ENCODE data around the gene TRIP6. TPM values are rescaled to one million over a fixed set of nuclear protein-coding genes. Genes with fewer than 3 reads are reported as not detected.
A peak's percentile ranks its signal among the peaks of the same experiment; 100 is the strongest.

TRIP6 gene
- total RNA-seq, 1 donor from 2014 or later, result 38.7 TPM

DNA sequence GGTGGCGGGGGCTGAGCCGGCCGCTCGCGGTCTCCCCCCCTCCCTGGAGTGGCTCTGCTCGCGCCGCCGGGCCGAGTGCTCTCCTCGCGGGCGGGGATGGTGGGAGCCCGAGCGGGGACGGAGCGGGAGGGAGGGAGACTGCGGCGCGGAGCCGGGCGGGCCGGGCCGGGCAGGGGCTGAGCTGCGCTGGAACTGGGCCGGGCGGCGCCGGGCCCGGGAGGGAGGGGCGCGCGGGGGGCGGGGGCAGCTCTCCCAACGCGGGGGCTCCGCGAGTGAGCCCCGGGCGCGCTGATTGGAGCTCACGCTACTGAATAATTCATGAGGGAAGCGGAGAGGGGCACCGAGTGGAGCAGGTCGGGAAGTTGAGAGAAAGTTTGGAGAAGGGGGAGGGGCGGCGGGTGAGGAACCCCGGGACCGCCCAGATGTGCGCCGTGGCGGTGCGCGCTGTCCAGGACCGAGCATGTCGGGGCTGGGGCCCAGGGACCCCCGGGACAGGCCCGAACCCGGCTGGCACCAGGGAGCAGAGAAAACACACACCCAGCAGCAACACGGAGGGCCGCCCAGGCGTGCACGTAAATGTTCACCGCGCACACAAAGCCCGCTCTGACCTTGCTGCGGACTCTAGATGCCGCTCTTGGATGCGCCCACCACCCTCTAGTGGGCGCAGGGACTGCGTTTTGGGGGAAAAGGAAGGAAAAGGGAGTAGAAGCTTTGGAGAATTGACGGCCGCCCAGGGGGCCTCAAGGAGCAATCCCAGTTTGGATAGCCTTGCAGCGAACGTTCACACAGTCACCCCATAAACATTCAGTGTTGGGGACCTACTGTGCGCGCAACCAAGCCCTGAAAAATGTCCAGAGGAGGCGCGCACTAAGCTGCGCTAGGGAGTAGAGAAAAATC is 39.6 kb upstream of the TRIP6 start, which contains the start of gene EPHB4:
TSS of gene EPHB4 (minus strand) at position 194 of the 897 bp plus-strand sequence. CDS start 493 bp downstream, outside the sequence.
- Mint-ChIP-seq H3K4me3 (ENCODE audit: low read depth) (peak within 1 kb of the TSS; percentile 33), H3K9me3 (no peaks in the 10 kb centered on the region), H3K36me3 (ENCODE audit: low read depth) (no peaks in the 10 kb centered on the region), H3K27ac (no peak within 1 kb of the TSS), H3K27me3 (ENCODE audit: low read depth) (peaks cover 43% of the 10 kb centered on the region), H3K4me1 (ENCODE audit: low read depth) (peaks cover 7% of the 10 kb centered on the region)
- DNase-seq (ENCODE audit: low spot score), result no peak
- intact Hi-C loops (cut with micrococcal nuclease), result no loop called here

DNA sequence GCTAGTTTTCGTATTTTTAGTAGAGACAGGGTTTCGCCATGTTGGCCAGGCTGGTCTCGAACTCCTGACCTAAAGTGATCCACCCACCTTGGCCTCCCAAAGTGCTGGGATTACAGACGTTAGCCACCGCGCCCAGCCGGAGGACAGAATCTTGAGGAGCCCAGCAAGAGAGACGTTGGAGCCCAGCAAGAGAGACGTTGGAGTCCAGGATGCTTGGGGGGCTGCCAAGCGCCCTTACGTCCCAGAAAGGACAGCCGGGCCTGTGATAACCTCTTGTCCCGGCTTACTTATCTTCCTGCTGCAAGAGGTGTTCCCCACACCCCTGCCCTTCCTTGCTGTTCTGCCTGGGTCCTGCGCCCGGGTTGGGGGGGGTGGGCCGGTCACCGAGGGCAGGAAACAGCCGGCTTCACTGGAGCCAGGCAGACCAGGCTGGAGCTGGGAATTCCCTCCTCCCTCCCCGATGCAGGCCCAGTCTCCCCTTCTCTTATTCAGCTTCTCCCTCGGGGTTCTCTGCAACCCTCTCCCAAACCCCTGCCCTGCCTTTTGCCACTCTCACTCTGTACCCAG is 38.0 kb upstream of the TRIP6 start:
- DNase-seq (ENCODE audit: low spot score), result no peak
- intact Hi-C loops (cut with micrococcal nuclease), result no loop called here
- Mint-ChIP-seq H3K36me3 (ENCODE audit: low read depth) (no peaks in the 10 kb centered on the region), H3K27me3 (ENCODE audit: low read depth) (peaks cover 43% of the 10 kb centered on the region), H3K4me1 (ENCODE audit: low read depth) (peaks cover 7% of the 10 kb centered on the region), H3K9me3 (no peaks in the 10 kb centered on the region), H3K4me3 (ENCODE audit: low read depth) (no peak overlapping the region), H3K27ac (no peak overlapping the region)

DNA sequence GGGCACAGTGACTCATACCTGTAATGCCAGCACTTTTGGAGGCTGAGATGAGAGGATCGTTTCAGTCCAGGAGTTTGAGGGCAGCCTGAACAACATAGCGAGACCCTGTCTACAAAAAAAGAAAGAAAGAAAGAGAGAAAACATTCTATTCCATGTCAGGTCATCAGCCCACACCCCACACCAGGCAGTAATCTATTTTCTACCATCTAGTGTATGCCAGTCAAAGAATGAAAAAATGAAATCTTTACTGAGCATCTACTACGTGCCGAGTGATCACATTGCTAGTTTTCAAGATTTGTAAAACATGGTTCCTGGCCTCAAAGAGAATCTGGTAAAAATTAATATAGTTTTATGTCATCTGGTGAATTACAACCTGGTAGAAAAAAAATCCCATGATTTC is 36.8 kb upstream of the TRIP6 start:
- intact Hi-C loops (cut with micrococcal nuclease), result no loop called here
- Mint-ChIP-seq H3K4me3 (ENCODE audit: low read depth) (no peak overlapping the region), H3K4me1 (ENCODE audit: low read depth) (peaks cover 7% of the 10 kb centered on the region), H3K27me3 (ENCODE audit: low read depth) (peaks cover 41% of the 10 kb centered on the region), H3K9me3 (no peaks in the 10 kb centered on the region), H3K27ac (no peak overlapping the region), H3K36me3 (ENCODE audit: low read depth) (no peaks in the 10 kb centered on the region)
- DNase-seq (ENCODE audit: low spot score), result no peak

GRCh38 chr7:100832281-100832633 is 34.9 kb upstream of the TRIP6 start:
- no peak for DNase-seq (ENCODE audit: low spot score)
- no peak overlapping the region for H3K4me3 Mint-ChIP-seq (ENCODE audit: low read depth)
- peaks cover 28% of the 10 kb centered on the region for H3K27me3 Mint-ChIP-seq (ENCODE audit: low read depth)
- peaks cover 12% of the 10 kb centered on the region for H3K4me1 Mint-ChIP-seq (ENCODE audit: low read depth)
- intact Hi-C loops (cut with micrococcal nuclease), result no loop called here
- no peaks in the 10 kb centered on the region for H3K36me3 Mint-ChIP-seq (ENCODE audit: low read depth)
- H3K9me3 Mint-ChIP-seq, result no peaks in the 10 kb centered on the region
- H3K27ac Mint-ChIP-seq, result no peak overlapping the region

DNA sequence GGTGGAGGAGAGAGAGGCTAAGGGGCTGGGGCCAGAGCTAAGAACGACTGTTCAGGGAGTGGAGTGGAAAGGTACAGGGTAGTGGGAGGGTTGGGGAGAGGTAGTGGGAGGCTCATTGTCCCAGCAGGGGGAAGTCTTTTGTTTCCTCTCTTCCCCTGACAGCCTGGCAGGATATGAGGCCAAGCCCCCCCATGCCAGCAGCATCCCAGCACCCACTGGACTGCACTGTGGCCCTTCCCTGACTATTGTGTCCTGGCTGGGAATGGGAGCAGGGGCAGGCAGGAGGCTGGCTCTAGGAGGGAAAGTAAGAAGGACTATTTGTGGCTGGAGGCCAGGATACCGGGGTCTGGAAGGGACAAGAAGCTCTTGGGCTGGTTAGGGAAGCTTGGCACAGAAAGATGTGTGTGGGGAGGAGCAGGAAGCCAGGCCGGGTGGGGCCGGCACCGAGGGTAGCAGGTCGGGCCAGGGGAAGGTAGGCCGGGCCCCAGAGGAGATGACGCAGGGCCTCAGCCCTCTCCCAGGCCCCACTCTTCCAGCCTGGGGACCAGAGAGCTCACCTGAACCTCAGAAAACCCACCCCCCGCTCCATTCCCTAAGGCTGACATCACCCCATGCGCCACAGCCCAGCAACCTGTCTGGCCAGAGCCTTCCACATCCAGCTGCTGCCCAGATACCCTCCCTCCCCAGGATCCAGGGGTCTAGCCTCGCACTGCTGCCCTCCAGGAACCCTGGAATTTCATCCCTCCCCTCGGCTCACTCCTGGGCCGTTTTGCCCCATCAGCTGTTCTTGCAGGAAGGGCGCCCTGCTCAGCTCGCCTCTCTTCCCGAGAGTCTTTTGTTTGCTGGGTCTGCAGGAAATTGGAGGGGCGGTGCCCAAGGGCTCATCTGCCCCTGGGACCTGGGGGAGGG is 31.0 kb upstream of the TRIP6 start:
- DNase-seq (ENCODE audit: low spot score), result no peak
- Mint-ChIP-seq H3K36me3 (ENCODE audit: low read depth) (no peaks in the 10 kb centered on the region), H3K4me1 (ENCODE audit: low read depth) (peaks cover 14% of the 10 kb centered on the region), H3K27me3 (ENCODE audit: low read depth) (peaks cover 7% of the 10 kb centered on the region), H3K27ac (peak overlapping the region; percentile 15), H3K9me3 (no peaks in the 10 kb centered on the region), H3K4me3 (ENCODE audit: low read depth) (peak overlapping the region; percentile 13)
- intact Hi-C loops (cut with micrococcal nuclease), result no loop called here

DNA sequence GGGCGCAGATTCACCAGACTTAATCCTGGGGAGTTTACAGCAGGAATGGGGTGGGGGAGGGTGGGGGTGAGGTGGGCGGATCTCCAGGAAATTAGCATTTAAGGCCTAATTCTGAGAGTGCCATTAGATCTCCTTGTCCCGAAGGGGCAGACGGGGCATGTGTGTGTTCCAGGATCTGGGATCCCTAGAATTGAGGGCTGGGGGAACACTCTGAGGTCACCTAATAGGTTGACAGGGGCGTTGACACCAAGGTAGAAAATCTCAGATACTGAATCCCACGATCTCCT is 30.4 kb upstream of the TRIP6 start:
- Mint-ChIP-seq H3K27me3 (ENCODE audit: low read depth) (peaks cover 4% of the 10 kb centered on the region), H3K4me1 (ENCODE audit: low read depth) (peaks cover 14% of the 10 kb centered on the region), H3K27ac (no peak overlapping the region), H3K9me3 (no peaks in the 10 kb centered on the region), H3K36me3 (ENCODE audit: low read depth) (no peaks in the 10 kb centered on the region), H3K4me3 (ENCODE audit: low read depth) (peak overlapping the region; percentile 60)
- DNase-seq (ENCODE audit: low spot score), result no peak
- intact Hi-C loops (cut with micrococcal nuclease), result no loop called here

DNA sequence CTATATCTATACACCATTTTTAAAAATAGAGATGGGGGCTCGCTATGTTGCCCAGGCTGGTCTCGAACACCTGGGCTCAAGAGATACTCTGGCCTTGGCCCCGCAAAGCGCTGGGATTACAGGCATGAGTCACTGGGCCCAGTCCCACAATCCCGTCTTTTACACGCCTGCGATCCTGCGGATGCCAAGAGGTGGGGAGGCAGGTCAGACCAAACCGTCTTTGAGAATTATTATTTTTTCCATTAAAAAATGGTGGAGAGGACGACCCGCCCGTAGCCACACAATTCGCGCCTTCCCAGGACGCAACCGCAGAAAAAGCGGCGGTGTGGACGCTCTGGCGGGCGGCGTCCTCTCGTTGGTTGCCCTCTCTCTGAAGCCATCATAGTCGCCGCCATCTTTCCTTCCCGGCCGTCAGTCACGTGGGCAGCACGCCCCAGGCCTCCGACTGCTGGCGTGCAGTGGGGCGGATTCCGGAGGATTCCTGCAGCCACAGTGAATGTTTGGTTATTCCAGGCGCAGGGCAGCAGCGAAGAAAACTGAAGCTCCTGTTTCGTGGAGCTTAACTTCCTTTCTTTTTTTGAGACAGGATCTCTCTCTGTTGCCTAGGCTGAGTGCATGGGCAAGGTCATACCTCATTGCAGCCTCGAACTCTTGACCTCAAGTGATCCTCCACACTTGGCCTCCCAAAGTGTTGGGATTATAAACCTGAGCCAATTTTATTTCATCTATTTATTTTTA is 29.9 kb upstream of the TRIP6 start:
- Mint-ChIP-seq H3K4me1 (ENCODE audit: low read depth) (peaks cover 14% of the 10 kb centered on the region), H3K27ac (peak overlapping the region; percentile 63), H3K36me3 (ENCODE audit: low read depth) (no peaks in the 10 kb centered on the region), H3K9me3 (no peaks in the 10 kb centered on the region), H3K27me3 (ENCODE audit: low read depth) (peaks cover 8% of the 10 kb centered on the region), H3K4me3 (ENCODE audit: low read depth) (peak overlapping the region; percentile 60)
- DNase-seq (ENCODE audit: low spot score), result peak; percentile 60
- intact Hi-C loops (cut with micrococcal nuclease), result no loop called here

DNA sequence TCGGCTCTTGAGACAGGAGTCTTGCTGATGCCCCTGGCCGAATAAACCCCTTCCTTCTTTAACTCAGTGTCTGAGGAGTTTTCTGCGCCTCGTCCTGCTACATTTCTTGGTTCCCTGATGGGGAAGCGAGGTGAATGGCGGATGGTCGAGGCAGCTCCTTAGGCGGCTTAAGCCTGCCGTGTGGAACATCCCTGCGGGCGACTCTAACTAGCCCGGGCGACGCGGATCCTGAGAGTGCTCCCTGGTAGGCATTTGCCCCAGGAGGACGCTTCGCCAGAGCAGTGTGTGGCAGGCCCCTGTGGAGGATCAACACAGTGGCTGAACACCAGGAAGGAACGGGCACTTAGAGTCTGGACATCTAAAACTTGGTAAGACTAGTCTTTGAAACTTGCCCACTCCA is 27.8 kb upstream of the TRIP6 start:
- H3K4me1 Mint-ChIP-seq (ENCODE audit: low read depth), result peaks cover 14% of the 10 kb centered on the region
- intact Hi-C loops (cut with micrococcal nuclease), result no loop called here
- H3K27me3 Mint-ChIP-seq (ENCODE audit: low read depth), result peaks cover 8% of the 10 kb centered on the region
- no peaks in the 10 kb centered on the region for H3K9me3 Mint-ChIP-seq
- no peak overlapping the region for H3K4me3 Mint-ChIP-seq (ENCODE audit: low read depth)
- no peak for DNase-seq (ENCODE audit: low spot score)
- H3K27ac Mint-ChIP-seq, result no peak overlapping the region
- H3K36me3 Mint-ChIP-seq (ENCODE audit: low read depth), result no peaks in the 10 kb centered on the region

- no peak for DNase-seq (ENCODE audit: low spot score)
- Mint-ChIP-seq H3K27ac (no peak overlapping the region), H3K4me3 (ENCODE audit: low read depth) (no peak overlapping the region), H3K4me1 (ENCODE audit: low read depth) (peaks cover 13% of the 10 kb centered on the region), H3K27me3 (ENCODE audit: low read depth) (peaks cover 8% of the 10 kb centered on the region), H3K36me3 (ENCODE audit: low read depth) (no peaks in the 10 kb centered on the region), H3K9me3 (no peaks in the 10 kb centered on the region)
- intact Hi-C loops (cut with micrococcal nuclease), result no loop called here
Observed at GRCh38 chr7:100840470-100841100, 26.6 kb upstream of the TRIP6 start.

- H3K36me3 Mint-ChIP-seq (ENCODE audit: low read depth), result no peaks in the 10 kb centered on the region
- intact Hi-C loops (cut with micrococcal nuclease), result no loop called here
- no peak overlapping the region for H3K4me3 Mint-ChIP-seq (ENCODE audit: low read depth)
- no peaks in the 10 kb centered on the region for H3K27me3 Mint-ChIP-seq (ENCODE audit: low read depth)
- peaks cover 2% of the 10 kb centered on the region for H3K4me1 Mint-ChIP-seq (ENCODE audit: low read depth)
- H3K9me3 Mint-ChIP-seq, result no peaks in the 10 kb centered on the region
- no peak overlapping the region for H3K27ac Mint-ChIP-seq
- DNase-seq (ENCODE audit: low spot score), result no peak
Observed at GRCh38 chr7:100847360-100847759, 19.8 kb upstream of the TRIP6 start.

GRCh38 chr7:100852048-100852872 is 14.9 kb upstream of the TRIP6 start, which contains the start of gene SLC12A9:
SLC12A9 (plus strand) TSS chr7:100852713; CDS start chr7:100854198, 1,485 bp downstream.
- no peaks in the 10 kb centered on the region for H3K27me3 Mint-ChIP-seq (ENCODE audit: low read depth)
- peaks cover 10% of the 10 kb centered on the region for H3K36me3 Mint-ChIP-seq (ENCODE audit: low read depth)
- DNase-seq (ENCODE audit: low spot score), result peak; percentile 85
- H3K4me1 Mint-ChIP-seq (ENCODE audit: low read depth), result peaks cover 3% of the 10 kb centered on the region
- intact Hi-C loops (cut with micrococcal nuclease), result loop anchor here (1.0 kb wide), 2 partner anchors 53 to 147 kb away; no protein-coding TSS in a partner anchor
- H3K9me3 Mint-ChIP-seq, result no peaks in the 10 kb centered on the region
- H3K27ac Mint-ChIP-seq, result peak within 1 kb of the TSS; percentile 61
- H3K4me3 Mint-ChIP-seq (ENCODE audit: low read depth), result peak within 1 kb of the TSS; percentile 93

Measured in activated T-helper 2 cell treated with anti-CD3 and anti-CD28 coated beads, Interferon-gamma antibody, Interleukin-2, Interleukin-4, amounts not matched to agents 10 μg/mL and 5 μg/mL and 100 μg/mL, durations not matched to agents 14 hours and 24 hours and 36 hours (primary cell).